GM12892 (cell line): Measurements from ENCODE around the gene EFHD2.

ENCODE experiments used
- POLR2A ChIP-seq: IDR thresholded peaks from 2 replicates; pipeline ENCODE4 v1.6.1; 2011; ENCODE audit warnings: low read depth, low read length, control low read depth
- POLR2AphosphoS5 ChIP-seq: IDR thresholded peaks from 2 replicates; pipeline ENCODE4 v1.6.1; 2011; ENCODE audit warnings: low read depth, low read length, control low read depth
- TAF1 ChIP-seq: IDR thresholded peaks from 2 replicates; pipeline ENCODE4 v1.6.1; 2011; ENCODE audit warnings: low read depth, mild to moderate bottlenecking, control low read depth, low read length, borderline replicate concordance

DNA sequence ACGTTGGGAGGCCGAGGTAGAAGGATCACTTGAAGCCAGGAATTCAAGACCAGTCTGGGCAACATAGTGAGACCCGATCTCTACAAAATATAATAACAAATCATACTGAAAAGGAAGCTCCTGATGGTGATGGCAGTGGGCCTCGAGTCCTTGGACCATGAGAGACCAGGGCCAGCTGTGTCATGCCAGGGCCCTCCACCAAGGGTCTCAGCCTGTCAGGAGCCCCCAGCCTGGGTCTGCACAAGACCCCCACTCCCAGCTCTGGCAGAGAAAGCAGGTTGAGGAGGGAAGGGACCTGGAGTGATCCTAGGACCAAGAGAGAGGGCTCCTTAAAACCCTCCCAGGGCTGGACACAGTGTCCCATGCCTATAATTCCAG, 21.9 kb downstream of the EFHD2 start:
- TF ChIP-seq POLR2AphosphoS5 (no peak), POLR2A (no peak), TAF1 (no peak)
